ENCODE measurements around the gene PDXDC1.
"Not testable (repeated sequence)": the region's sequence is repeated elsewhere in the genome, so short reads cannot be mapped to it uniquely, and the experiment has no call there.

Gene PDXDC1, protein sequence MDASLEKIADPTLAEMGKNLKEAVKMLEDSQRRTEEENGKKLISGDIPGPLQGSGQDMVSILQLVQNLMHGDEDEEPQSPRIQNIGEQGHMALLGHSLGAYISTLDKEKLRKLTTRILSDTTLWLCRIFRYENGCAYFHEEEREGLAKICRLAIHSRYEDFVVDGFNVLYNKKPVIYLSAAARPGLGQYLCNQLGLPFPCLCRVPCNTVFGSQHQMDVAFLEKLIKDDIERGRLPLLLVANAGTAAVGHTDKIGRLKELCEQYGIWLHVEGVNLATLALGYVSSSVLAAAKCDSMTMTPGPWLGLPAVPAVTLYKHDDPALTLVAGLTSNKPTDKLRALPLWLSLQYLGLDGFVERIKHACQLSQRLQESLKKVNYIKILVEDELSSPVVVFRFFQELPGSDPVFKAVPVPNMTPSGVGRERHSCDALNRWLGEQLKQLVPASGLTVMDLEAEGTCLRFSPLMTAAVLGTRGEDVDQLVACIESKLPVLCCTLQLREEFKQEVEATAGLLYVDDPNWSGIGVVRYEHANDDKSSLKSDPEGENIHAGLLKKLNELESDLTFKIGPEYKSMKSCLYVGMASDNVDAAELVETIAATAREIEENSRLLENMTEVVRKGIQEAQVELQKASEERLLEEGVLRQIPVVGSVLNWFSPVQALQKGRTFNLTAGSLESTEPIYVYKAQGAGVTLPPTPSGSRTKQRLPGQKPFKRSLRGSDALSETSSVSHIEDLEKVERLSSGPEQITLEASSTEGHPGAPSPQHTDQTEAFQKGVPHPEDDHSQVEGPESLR

DNA sequence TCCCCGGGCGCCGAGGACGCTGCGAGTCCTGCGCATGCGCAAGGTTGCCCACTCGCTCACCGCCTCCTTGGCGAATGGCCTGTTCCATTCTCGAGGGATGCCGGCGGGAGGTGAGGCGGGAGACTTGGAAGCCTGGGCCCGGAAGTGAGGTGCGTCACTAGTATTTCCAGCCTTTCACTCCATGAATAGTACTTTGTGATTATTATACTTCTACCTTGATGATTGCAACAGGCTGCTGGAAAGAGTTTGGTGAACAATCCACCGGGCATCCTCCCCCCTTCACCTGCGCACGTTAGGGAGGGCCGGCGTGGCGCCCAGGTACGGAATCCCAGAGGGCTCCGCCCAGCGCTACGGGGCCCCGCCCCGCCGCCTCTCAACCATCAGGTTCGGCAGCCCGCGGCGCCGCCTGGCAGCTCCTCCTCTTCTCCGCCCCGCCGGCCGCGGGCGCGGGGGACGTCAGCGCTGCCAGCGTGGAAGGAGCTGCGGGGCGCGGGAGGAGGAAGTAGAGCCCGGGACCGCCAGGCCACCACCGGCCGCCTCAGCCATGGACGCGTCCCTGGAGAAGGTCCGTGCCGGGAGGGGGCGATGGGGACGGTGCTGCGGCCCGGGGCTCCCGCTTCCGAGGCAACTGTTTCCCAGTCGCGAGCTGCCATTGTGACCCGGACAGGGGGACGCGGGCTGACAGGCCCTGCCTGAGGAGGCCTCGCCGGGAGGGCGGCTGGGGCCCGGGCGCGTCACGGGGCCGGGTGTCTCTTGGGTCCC is at the start of gene PDXDC1:
PDXDC1 (plus strand) TSS at position 371 of the 762 bp plus-strand sequence; CDS start at position 545, 174 bp downstream.
- peak; percentile 71 to 80 for DNase-seq

DNA sequence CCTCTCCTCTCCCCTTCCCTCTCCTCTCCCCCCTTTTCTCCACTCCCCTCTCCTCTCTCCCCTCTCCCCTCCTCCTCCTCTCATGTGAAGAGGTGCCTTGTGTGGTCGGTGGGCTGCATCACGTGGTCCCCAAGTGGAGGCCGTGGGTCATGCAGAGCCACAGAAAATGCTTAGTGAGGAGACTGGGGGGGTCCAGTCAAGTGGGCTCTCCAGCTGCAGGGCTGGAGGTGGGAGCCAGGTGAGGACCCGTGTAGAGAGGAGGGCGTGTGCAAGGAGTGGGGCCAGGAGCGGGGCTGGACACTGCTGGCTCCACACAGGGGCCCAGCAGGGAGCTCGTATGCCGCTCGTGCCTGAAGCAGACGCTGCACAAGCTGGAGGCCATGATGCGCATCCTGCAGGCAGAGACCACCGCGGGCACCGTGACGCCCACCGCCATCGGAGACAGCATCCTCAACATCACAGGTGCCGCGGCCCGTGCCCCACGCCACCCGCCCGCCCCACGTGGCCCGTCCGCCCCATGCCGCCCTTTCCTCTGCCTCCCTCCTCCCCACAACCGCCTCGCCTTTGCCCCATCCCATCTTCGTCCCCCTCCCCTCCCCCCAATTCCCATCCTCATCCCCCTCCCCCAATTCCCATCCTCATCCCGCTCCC is 46.6 kb upstream of the PDXDC1 start:
- DNase-seq: not testable (repeated sequence)

DNA sequence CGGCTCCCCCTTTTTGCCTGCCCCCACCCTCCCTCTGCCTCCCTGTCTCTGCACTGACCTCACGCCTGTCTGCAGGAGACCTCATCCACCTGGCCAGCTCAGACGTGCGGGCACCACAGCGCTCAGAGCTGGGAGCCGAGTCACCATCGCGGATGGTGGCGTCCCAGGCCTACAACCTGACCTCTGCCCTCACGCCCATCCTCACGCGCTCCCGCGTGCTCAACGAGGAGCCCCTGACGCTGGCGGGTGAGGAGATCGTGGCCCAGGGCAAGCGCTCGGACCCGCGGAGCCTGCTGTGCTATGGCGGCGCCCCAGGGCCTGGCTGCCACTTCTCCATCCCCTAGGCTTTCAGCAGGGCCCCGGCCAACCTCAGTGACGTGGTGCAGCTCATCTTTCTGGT is 45.6 kb upstream of the PDXDC1 start:
- not testable (repeated sequence) for DNase-seq

DNA sequence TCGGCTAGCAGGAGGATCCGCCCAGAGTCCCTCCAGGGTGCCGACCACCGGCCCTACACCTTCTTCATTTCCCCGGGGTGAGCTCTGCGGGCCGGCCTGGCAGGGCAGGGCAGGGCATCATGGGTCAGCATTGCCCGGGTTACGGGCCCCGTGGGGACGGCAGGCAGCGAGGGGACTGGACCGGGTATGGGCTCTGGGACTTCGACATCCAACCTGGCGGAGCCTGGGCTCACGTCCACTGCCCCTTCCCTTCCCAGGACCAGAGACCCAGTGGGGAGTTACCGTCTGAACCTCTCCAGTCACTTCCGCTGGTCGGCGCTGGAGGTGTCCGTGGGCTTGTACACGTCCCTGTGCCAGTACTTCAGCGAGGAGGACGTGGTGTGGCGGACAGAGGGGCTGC is 44.6 kb upstream of the PDXDC1 start:
- DNase-seq: not testable (repeated sequence)

DNA sequence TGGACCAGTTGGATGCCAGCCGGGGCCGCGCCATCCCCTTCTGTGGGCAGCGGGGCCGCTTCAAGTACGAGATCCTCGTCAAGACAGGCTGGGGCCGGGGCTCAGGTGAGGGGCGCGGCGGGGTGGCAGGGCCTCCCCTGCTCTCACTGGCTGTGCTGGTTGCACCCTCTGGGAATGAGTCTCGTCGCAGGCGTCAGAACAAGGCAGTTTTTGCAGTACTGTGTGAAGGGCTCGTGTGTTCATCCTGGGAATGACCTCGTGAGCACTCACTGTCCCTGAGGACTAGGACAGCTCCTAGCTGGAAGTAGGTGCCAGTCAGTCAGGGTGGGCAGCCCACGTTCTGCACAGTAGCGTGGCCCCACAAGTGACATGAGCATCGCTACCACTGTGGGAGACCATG is 43.9 kb upstream of the PDXDC1 start:
- DNase-seq: not testable (repeated sequence)

DNA sequence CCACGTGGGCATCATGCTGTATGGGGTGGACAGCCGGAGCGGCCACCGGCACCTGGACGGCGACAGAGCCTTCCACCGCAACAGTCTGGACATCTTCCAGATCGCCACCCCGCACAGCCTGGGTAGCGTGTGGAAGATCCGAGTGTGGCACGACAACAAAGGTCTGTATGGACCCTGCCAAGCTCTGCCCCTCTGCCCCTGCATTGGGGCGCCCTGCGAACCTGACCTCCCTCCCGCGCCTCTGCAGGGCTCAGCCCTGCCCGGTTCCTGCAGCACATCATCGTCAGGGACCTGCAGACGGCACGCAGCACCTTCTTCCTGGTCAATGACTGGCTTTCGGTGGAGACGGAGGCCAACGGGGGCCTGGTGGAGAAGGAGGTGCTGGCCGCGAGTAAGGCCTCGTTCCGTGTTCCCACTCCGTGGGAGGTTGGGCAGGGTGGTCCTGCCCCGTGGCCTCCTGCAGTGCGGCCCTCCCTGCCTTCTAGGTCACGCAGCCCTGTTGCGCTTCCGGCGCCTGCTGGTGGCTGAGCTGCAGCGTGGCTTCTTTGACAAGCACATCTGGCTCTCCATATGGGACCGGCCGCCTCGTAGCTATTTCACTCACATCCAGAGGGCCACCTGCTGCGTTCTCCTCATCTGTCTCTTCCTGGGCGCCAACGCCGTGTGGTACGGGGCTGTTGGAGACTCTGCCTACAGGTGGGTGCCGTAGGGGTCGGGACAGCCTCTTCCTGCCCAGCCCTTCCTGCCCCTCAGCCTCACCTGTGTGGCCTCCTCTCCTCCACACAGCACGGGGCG is 42.0 kb upstream of the PDXDC1 start:
- not testable (repeated sequence) for DNase-seq

DNA sequence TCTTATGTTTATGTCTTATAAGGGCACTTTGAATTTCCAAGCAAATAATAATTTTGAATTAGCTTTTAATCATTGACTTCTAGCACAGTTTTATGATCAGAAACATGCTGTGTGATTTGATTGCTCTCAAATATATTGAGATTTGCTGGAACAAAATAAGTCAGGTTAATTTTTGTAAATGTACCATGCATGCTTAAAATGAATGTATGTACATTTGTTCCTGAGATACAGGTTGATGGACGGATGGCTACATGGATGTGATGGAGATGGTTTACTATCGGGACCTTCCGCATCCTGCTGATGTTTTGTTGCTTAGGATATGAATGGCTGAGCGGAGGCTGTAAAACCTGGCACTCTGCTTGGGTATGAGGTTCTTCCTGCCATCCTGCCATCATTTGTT is 37.7 kb upstream of the PDXDC1 start, which contains the start of gene NPIPA1:
NPIPA1 (plus strand) TSS at position 301 of the 400 bp plus-strand sequence; CDS start at position 301, 0 bp downstream.
- not testable (repeated sequence) for DNase-seq

DNA sequence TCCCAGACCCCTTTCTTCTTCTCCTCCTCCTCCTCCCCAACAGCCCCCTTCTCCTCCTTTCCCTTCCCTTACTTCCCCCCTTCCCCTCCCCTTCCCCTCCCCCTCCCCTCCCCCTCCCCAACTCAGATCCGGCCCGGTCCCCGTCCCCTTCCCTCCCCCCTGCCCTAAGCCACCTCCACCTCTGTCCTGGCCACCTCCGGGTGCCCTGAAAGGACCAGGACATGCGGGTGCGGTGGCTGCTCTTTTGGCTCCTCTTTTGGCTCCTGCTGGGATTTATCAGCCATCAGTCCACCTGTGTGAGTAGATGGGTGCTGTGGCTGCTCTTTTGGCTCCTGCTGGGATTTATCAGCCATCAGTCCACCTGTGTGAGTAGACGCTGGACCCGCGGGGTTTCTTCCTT is 36.8 kb upstream of the PDXDC1 start:
- DNase-seq: not testable (repeated sequence)

DNA sequence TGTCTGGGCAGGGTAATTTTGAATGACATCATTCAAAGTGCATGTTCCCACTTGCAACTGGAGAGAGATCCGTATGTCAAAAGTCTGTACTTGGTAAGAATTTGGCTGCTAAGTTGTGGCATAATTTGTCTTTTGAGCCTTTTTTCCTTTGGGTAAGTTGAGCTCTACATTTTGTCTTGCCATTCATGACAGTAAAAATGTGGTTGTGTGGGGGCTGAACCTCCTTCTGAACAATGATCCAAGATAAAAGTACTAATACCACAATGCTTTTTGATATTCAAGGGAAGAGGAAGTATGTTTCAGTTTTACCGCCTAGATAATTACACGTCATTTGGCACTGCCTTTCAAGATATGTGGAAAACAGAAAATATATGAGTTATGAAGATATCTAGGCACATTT is 32.1 kb upstream of the PDXDC1 start:
- DNase-seq: not testable (repeated sequence)

DNA sequence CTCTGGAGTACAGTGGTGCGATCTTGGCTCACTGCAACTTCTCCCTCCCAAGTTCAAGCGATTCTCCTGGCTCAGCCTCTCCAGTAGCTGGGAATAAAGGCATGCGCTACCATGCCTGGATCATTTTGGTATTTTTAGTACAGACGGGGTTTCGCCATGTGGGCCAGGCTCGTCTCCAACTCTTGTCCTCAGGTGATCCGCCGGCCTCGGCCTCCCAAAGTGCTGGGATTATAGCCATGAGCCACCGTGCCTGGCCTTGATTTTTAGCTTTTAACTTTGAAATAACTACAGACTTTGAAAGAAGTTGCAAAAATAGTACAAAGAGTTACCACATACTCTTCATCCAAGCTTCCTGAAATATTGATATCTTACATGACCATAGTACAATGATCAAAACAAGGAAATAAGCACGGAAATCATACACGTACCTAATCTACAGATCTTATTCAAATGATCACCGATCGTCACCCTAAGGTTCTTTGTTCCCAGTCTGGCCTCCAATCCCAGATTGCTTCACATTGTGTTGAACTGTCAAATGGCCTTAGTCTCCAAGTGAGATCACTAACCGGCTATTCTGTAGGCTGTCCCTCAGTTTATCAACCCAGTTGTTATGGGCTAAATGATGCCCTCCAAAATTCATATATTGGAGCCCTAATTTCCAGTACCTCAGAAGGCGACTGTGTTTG is 19.1 kb upstream of the PDXDC1 start:
- DNase-seq: no peak

DNA sequence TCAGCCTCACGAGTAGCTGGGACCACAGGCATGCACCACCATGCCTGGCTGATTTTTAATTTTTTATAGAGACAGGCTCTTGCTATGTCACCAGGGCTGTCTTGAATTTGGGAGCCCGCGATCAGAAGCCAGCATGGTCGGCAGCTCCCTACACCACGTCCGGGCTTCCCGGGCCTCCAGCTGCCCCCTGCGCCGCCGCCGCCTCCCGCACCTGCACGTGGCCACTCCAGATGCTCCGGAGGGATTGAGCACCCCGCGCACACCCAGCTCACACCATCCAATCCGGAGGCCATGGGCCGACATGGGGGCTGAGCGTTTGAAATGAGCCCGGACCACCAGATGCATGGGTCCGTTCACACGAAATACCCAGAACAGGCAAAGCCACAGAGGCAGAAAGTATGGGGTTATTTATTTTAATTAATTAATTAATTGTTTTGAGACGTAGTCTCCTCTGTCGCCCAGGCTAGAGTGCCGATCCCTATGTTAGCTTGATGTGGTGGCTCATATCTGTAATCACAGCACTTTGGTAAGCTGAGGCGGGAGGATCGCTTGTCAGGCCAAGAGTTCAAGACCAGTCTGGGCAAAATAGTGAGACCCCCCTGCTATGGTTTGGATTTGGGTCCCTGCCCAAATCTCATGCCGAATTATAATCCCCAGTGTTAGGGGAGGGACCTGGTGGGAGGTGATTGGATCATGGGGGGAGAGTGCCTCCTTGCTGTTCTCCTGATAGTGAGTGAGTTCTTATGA is 17.1 kb upstream of the PDXDC1 start:
- DNase-seq: no peak

DNA sequence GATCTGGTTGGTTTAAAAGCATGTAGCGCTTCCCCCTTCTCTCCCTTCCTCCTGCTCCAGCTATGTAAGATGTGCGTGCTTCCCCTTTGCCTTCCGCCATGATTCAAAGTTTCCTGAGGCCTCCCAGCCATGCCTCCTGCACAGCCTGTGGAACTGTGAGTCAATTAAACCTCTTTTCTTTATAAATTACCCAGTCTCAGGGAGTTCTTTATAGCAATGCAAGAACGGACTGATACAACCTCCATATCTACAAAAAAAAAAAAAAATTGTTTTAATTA is 16.6 kb upstream of the PDXDC1 start:
- DNase-seq: no peak

DNA sequence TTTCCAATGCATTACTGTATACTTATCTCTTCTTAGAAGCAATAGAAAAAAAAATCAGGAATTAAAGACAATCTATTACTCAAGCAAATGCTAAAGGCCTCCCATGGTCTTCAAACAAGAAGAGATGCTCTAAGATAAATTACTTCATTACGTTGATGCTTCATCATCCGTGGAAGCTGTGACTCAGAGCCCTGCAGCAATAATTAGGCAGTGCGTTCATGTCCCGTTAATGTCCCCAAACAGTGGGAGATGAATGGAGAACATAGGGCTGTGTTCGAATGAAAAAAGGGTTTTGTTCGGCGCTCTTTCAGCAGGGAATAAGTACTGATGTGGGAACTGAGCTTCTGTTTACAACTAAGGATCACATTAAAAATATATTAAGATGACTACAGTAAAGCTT is 15.9 kb upstream of the PDXDC1 start:
- no peak for DNase-seq

DNA sequence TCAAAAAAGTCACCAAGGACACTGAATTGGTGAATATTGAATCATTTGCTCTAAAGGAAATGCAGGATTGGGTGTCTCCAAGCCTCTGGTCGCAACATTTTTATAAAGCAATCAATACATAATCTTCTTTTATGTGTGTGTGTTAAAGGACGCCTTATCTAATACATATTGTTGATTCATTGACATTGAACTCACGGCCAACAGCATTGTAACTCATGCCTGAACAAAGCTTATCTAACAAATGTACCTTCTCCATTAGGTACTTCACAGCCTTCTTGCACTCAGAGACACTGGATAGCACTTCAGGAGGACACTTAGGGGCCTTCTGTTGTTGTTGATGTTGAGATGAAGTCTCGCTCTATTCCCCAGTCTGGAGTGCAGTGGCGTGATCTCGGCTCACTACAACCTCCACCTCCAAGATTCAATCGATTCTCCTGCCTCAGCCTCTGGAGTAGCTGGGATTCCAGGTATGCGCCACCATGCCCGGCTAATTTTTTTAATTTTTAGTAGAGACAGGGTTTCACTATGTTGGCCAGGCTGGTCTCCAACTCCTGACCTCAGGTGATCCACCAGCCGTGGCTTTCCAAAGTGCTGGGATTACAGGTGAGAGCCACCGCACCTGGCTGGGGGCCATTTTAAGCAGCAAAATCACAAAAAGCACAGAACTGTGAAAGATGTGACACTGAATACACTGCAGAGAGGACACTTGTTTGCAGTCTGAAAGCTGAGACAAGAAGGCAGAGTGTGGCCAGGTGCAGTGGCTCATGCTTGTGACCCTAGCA is 13.2 kb upstream of the PDXDC1 start:
- DNase-seq: no peak

DNA sequence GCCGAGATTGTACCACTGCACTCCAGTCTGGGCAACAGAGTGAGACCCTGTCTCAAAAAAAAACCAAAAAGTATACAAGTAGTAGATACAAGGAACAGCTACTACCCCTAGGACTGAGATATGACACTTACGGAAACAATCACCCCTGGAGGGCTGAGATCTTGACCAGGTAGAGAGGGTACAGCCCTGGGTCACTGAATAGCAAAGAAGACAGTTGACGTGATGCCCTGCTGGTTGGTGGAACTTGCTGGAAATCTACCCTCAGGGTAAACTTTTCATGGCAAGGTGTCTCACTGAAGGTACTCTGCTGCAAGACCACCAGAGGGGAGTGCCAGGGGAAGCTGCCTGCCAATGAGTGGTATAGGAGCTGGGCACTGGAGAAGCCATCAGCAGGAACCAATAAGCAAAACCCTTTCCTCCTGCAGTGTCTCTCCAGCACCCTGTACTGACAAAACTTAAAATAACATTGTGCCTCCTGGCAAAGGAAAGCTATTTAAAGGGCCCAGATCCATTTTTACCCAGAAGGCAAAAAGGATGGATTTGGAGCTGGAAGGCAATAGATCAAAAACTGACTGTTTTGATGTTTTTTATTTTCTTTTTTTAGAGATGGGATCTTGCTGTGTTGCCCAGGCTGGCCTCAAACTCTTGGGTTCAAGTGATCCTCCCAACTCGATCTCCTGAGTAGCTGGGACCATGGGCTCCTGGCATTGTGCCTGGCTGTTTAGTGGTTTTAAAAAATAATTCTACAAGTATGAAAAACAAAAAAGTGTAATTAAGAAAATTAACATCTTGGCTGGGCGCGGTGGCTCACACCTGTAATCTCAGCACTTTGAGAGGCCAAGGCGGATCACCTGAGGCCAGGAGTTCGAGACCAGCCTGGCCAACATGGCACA is 11.3 kb upstream of the PDXDC1 start:
- no peak for DNase-seq

DNA sequence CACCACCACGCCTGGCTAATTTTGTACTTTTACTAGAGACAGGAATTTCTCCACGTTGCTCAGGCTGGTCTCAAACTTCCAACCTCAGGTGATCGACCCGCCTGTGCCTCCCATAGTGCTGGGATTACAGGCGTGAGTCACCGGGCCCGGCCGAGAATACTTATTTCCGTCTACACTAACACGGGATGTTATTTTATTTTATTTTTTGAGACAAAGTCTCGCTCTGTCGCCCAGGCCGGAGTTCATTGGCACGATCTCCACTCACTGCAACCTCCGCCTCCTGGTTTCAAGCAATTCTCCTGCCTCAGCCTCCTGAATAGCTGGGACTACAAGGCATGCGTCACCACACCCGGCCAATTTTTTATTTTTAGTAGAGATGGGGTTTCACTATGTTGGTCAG is 9.5 kb upstream of the PDXDC1 start:
- no peak for DNase-seq

DNA sequence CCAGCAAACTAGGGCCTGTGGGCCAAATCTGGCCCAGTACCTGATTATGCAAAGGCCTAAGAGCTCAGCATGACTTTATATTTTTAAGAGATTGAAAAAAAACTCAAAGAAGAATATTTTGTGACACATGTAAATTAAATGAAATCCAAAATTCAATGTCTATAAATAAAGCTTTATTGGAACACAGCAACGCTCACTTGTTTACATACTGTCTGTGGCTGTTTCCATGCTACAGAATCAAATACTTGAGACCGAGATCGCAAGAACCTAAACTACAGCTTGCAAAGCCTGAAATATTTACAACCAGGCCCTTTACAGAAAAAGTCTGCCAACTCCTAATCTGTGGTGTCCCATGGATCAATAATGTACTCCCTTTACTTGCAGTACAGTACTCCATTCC is 5.0 kb upstream of the PDXDC1 start:
- DNase-seq: not testable (repeated sequence)

DNA sequence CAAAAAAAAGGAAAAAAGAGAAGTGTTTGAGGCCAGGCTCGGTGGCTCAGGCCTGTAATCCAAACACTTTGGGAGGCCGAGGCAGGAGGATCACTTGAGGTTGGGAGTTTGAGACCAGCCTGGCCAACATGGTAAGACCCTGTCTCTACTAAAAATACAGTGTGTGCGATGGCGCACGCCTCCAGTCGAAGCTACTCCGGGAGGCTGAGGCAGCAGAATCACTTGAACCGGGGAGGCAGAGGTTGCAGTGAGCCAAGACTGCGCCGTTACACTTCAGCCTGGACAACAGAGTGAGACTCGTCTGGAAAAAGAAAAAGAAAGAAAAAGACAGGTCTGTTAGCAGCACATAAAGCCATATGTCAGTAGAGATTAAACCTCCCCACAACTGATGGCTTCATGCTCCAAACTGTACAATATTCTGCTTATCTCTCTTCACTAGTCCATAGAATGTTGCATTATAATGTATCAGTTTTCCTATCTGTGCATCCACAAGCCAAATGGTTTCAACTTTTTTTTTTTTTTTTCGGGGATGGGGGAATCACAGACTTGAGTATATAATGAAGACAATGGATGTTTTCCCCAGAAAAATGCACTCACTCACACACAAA is 3.1 kb upstream of the PDXDC1 start:
- DNase-seq: not testable (repeated sequence)
